Esophagus squamous epithelium (tissue), 5 donors: ENCODE measurements around the gene PRMT7. TPM values are rescaled to one million over a fixed set of nuclear protein-coding genes. Genes with fewer than 3 reads are reported as not detected.

Source experiments
- DNase-seq: peaks from one replicate; lab custom pipeline; 2025; lab: John Stamatoyannopoulos, UW
- H3K27ac ChIP-seq, 4 donors: fragments of 200-600 bp; sonication (generic); one replicate each; pipeline ENCODE4 v1.5.1; 2016 to 2019; ENCODE audit warnings: mild to moderate bottlenecking in 1 of 4
- H3K27me3 ChIP-seq, 4 donors: fragments of 200-600 bp; sonication (generic); 1 replicate in 3 of 4; 2 replicates in 1 of 4; pipeline versions ENCODE4 v1.5.1 to v1.6.0; 2017 to 2021; ENCODE audit warnings: antibody characterized with exemption in 1 of 4
- H3K36me3 ChIP-seq, 3 donors: fragments of 200-600 bp; sonication (generic); one replicate each; pipeline ENCODE4 v1.5.1; 2016 to 2019
- H3K4me1 ChIP-seq, 3 donors: fragments of 200-600 bp; sonication (generic); one replicate each; pipeline ENCODE4 v1.5.1; 2017 to 2019
- H3K4me3 ChIP-seq, 4 donors: fragments of 200-600 bp; sonication (generic); 1 replicate in 3 of 4; 2 replicates in 1 of 4; pipeline ENCODE4 v1.5.1; 2016 to 2019; ENCODE audit warnings: mild to moderate bottlenecking in 2 of 4, moderate library complexity in 1 of 4
- H3K9me3 ChIP-seq, 3 donors: fragments of 200-600 bp; sonication (generic); one replicate each; pipeline ENCODE4 v1.5.1; 2016 to 2019
- CTCF ChIP-seq, 6 experiments: fragments of 450-650 bp in 4 of 6; fragments of 200-600 bp in 2 of 6; sonication (generic) in 2 of 6; IDR thresholded peaks; one replicate each; pipeline ENCODE4 v1.5.1; 2016 to 2019; ENCODE audit warnings: antibody characterized with exemption in 6 of 6, mild to moderate bottlenecking in 4 of 6, moderate library complexity in 4 of 6
- POLR2A ChIP-seq, 4 donors: fragments of 450-650 bp; IDR thresholded peaks; one replicate each; pipeline ENCODE4 v1.6.1; 2017; ENCODE audit warnings: antibody characterized with exemption in 4 of 4, mild to moderate bottlenecking in 4 of 4, moderate library complexity in 3 of 4
- WGBS, 2 donors: methylation state at CpG; one replicate each; pipeline ENCODE4 v1.1.5; 2018; 5-methylcytosine and 5-hydroxymethylcytosine counted together
- intact Hi-C: fragments of 100-400 bp; cut with DNase I; formaldehyde crosslinking; loops from one replicate; pipeline ENCODE4 v1.15.0; 2022
- total RNA-seq, 4 donors: library from RNA; depleted of rRNA; stranded (reverse); fragments of >200 nt; gene quantifications; one replicate each; pipeline ENCODE4 v1.1.0, GENCODE V29; 2016
- donor health status: DM: yes; HTN: yes; CAD: no.

Gene PRMT7
- total RNA-seq, 4 donors from 2014 or later: 15.2 to 35.7 (median 21.2) TPM

GRCh38 chr16:68356249-68356918, 45.6 kb downstream of the PRMT7 start:
- Histone ChIP-seq H3K27me3 (no peaks in the 10 kb centered on the region), H3K27ac (no peak overlapping the region), H3K36me3 (peaks cover 16 to 83% (median 25%) of the 10 kb centered on the region in 3 donors), H3K9me3 (no peaks in the 10 kb centered on the region), H3K4me1 (peaks cover 0 to 43% (median 0%) of the 10 kb centered on the region in 3 donors), H3K4me3 (peak overlapping the region in 1 of 4 donors; percentile 32)
- DNase-seq: no peak
- intact Hi-C loops: loop anchor here (10.0 kb wide), 1 partner anchor 62 kb away; no protein-coding TSS in a partner anchor
- TF ChIP-seq CTCF (IDR thresholded peaks at IDR 0.05) (no peak), POLR2A (IDR thresholded peaks at IDR 0.05) (no peak)
- WGBS, 2 donors: 61% methylated on average over 6 of the region's 28 CpGs; no CpG with 5 or more reads in 1 of the 2 donors

GRCh38 chr16:68356919-68357286, 46.1 kb downstream of the PRMT7 start:
- peaks cover 16 to 77% (median 21%) of the 10 kb centered on the region in 3 donors for H3K36me3 ChIP-seq
- DNase-seq: no peak
- no peak overlapping the region for H3K4me3 ChIP-seq
- H3K9me3 ChIP-seq: no peaks in the 10 kb centered on the region
- no peak for TF ChIP-seq CTCF (IDR thresholded peaks at IDR 0.05)
- no peak for TF ChIP-seq POLR2A (IDR thresholded peaks at IDR 0.05)
- no peaks in the 10 kb centered on the region for H3K27me3 ChIP-seq
- peaks cover 0 to 48% (median 0%) of the 10 kb centered on the region in 3 donors for H3K4me1 ChIP-seq
- 77 to 100% methylated on average over 1 to 4 of the region's 5 CpGs for WGBS, 2 donors
- no peak overlapping the region for H3K27ac ChIP-seq
- intact Hi-C loops: loop anchor here (10.0 kb wide), 1 partner anchor 62 kb away; no protein-coding TSS in a partner anchor

GRCh38 chr16:68357521-68357922, 46.7 kb downstream of the PRMT7 start:
- Histone ChIP-seq H3K27me3 (no peaks in the 10 kb centered on the region), H3K4me3 (no peak overlapping the region), H3K27ac (no peak overlapping the region), H3K4me1 (peaks cover 0 to 54% (median 0%) of the 10 kb centered on the region in 3 donors), H3K9me3 (no peaks in the 10 kb centered on the region), H3K36me3 (peaks cover 16 to 71% (median 21%) of the 10 kb centered on the region in 3 donors)
- intact Hi-C loops: loop anchor here (10.0 kb wide), 1 partner anchor 63 kb away; no protein-coding TSS in a partner anchor
- 80 to 91% methylated on average over 7 to 8 of the region's 9 CpGs for WGBS, 2 donors
- TF ChIP-seq CTCF (IDR thresholded peaks at IDR 0.05): no peak
- no peak for TF ChIP-seq POLR2A (IDR thresholded peaks at IDR 0.05)
- no peak for DNase-seq

- no peak for DNase-seq
- Histone ChIP-seq H3K4me1 (peaks cover 0 to 57% (median 0%) of the 10 kb centered on the region in 3 donors), H3K9me3 (no peaks in the 10 kb centered on the region), H3K27me3 (no peaks in the 10 kb centered on the region), H3K36me3 (peaks cover 16 to 67% (median 19%) of the 10 kb centered on the region in 3 donors), H3K27ac (no peak overlapping the region), H3K4me3 (no peak overlapping the region)
- WGBS, 2 donors: 93 to 100% methylated on average over 2 to 3 of the region's 11 CpGs
- no peak for TF ChIP-seq POLR2A (IDR thresholded peaks at IDR 0.05)
- no peak for TF ChIP-seq CTCF (IDR thresholded peaks at IDR 0.05)
- intact Hi-C loops: loop anchor here (10.0 kb wide), 1 partner anchor 63 kb away; no protein-coding TSS in a partner anchor
Measured at GRCh38 chr16:68357923-68358322, 47.1 kb downstream of the PRMT7 start.

GRCh38 chr16:68358951-68359350, 48.1 kb downstream of the PRMT7 start:
- Histone ChIP-seq H3K27me3 (peaks cover 0 to 10% (median 0%) of the 10 kb centered on the region in 4 donors), H3K36me3 (peaks cover 11 to 57% (median 16%) of the 10 kb centered on the region in 3 donors), H3K27ac (no peak overlapping the region), H3K9me3 (no peaks in the 10 kb centered on the region), H3K4me3 (no peak overlapping the region), H3K4me1 (peaks cover 0 to 67% (median 0%) of the 10 kb centered on the region in 3 donors)
- WGBS, 2 donors: 84% methylated on average over 5 of the region's 13 CpGs; no CpG with 5 or more reads in 1 of the 2 donors
- no peak for DNase-seq
- intact Hi-C loops: loop anchor here (10.0 kb wide), 1 partner anchor 64 kb away; no protein-coding TSS in a partner anchor
- TF ChIP-seq CTCF (IDR thresholded peaks at IDR 0.05) (no peak), POLR2A (IDR thresholded peaks at IDR 0.05) (no peak)
